ENCODE results near the gene ACSL4.
A peak's percentile ranks its signal among the peaks of the same experiment; 100 is the strongest.

ACSL4 gene

DNA sequence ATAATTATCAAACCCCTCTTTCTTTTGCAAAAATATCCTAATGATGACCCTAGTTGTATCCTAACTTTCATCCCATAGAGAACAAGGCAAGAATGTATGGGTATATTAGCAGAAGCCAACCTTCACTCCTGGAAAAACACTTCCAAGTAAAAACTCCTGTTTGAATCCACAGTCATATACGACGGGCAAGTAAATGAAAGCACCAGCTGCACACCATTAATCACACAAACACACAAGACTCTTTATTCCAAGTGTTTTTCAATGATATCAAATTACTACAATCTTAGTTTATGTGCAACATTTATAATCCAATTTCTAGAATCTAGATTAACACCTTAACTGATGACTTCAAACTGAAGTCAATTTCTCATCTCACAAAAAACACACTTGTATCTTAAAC, 22.9 kb downstream of the ACSL4 start:
- H3K4me3 Mint-ChIP-seq = no peak overlapping the region
- H3K27me3 Mint-ChIP-seq = no peaks in the 10 kb centered on the region
- no peaks in the 10 kb centered on the region for H3K36me3 Mint-ChIP-seq
- H3K4me1 Mint-ChIP-seq = peaks cover 18 to 30% of the 10 kb centered on the region in 2 donors
- DNase-seq = no peak
- no peak overlapping the region for H3K27ac Mint-ChIP-seq
- no peaks in the 10 kb centered on the region for H3K9me3 Mint-ChIP-seq
- ATAC-seq (replicated peaks) = no peak

- no peaks in the 10 kb centered on the region for H3K9me3 Mint-ChIP-seq
- H3K27me3 Mint-ChIP-seq = no peaks in the 10 kb centered on the region
- H3K27ac Mint-ChIP-seq = peak overlapping the region; percentile 75
- no peak for DNase-seq
- H3K36me3 Mint-ChIP-seq = peaks cover 0 to 3% of the 10 kb centered on the region in 2 donors
- ATAC-seq (replicated peaks) = peak; percentile 82
- peaks cover 25 to 39% of the 10 kb centered on the region in 2 donors for H3K4me1 Mint-ChIP-seq
- H3K4me3 Mint-ChIP-seq = peak overlapping the region; percentile 49 to 54
These were observed 23.9 kb downstream of the ACSL4 start for GRCh38 chrX:109709129-109709631.

- Mint-ChIP-seq H3K4me3 (peak overlapping the region; percentile 5 to 64), H3K36me3 (peaks cover 0 to 3% of the 10 kb centered on the region in 2 donors), H3K4me1 (peaks cover 17 to 29% of the 10 kb centered on the region in 2 donors), H3K27ac (peak overlapping the region; percentile 47), H3K27me3 (no peaks in the 10 kb centered on the region), H3K9me3 (no peaks in the 10 kb centered on the region)
- DNase-seq (no peak), ATAC-seq (replicated peaks) (no peak)
These were observed 25.3 kb downstream of the ACSL4 start for GRCh38 chrX:109707720-109708119.

DNA sequence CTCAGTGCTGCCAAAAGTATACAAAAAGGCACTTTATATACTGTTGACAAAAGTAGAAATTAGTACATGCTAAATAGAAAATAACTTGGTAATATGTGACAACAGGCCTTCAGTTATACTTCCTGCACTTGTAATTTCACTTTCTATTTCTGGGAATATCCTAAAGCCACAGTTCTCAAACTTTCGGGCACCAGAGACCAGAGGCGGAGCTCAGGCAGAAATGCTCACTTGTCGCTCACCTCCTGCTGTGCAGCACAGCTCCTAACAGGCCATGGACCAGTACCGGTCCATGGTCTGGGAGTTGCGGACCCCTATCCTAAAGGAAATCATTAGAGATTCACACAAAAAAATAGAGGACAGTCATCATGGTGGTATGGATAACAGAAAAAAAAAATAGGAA, 25.7 kb downstream of the ACSL4 start:
- no peak overlapping the region for H3K27ac Mint-ChIP-seq
- no peaks in the 10 kb centered on the region for H3K9me3 Mint-ChIP-seq
- H3K4me1 Mint-ChIP-seq = peaks cover 14 to 25% of the 10 kb centered on the region in 2 donors
- H3K27me3 Mint-ChIP-seq = no peaks in the 10 kb centered on the region
- H3K4me3 Mint-ChIP-seq = peak overlapping the region; percentile 5 to 64
- no peak for ATAC-seq (replicated peaks)
- DNase-seq = no peak
- peaks cover under 1 to 3% of the 10 kb centered on the region in 2 donors for H3K36me3 Mint-ChIP-seq

GRCh38 chrX:109704563-109704962, 28.5 kb downstream of the ACSL4 start:
- H3K27ac Mint-ChIP-seq = peak overlapping the region; percentile 10
- H3K36me3 Mint-ChIP-seq = peaks cover 3 to 4% of the 10 kb centered on the region in 2 donors

DNA sequence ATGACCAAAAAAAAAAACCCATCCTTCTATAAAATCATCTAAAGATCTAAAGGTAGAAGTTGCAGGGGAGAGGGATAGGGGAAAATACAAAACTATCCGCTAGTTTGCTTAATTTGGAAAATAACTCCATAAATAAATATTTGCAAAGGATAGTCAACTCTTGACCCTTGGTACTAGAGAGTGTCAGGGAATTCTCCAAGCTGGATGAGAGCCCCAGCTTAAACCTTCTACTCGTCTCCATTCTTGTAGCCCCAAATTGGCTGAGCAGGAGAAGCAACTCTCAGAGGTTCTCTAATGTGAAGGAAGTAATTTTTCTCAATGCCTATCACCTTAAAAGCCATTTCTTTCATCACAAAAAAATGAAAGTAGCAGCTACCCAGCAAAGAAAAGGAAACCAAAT, 35.2 kb downstream of the ACSL4 start:
- DNase-seq = no peak
- H3K4me1 Mint-ChIP-seq = peaks cover 0 to 4% of the 10 kb centered on the region in 2 donors

More at GRCh38 chrX:109704563-109704962, 28.5 kb downstream of the ACSL4 start:
- Mint-ChIP-seq H3K4me1 (peaks cover 13 to 18% of the 10 kb centered on the region in 2 donors), H3K9me3 (no peaks in the 10 kb centered on the region), H3K4me3 (no peak overlapping the region), H3K27me3 (no peaks in the 10 kb centered on the region)
- DNase-seq = no peak
- peak; percentile 41 to 57 for ATAC-seq (replicated peaks)

GRCh38 chrX:109696146-109696740, 36.8 kb downstream of the ACSL4 start:
- ATAC-seq (replicated peaks) (no peak), DNase-seq (no peak)
- Mint-ChIP-seq H3K36me3 (peaks cover 0 to 4% of the 10 kb centered on the region in 2 donors), H3K4me1 (peaks cover 0 to 4% of the 10 kb centered on the region in 2 donors), H3K27me3 (no peaks in the 10 kb centered on the region), H3K4me3 (no peak overlapping the region), H3K9me3 (no peaks in the 10 kb centered on the region), H3K27ac (no peak overlapping the region)

More for the DNA sequence above, 35.2 kb downstream of the ACSL4 start:
- H3K4me3 Mint-ChIP-seq = no peak overlapping the region
- H3K9me3 Mint-ChIP-seq = no peaks in the 10 kb centered on the region
- H3K27ac Mint-ChIP-seq = no peak overlapping the region
- H3K27me3 Mint-ChIP-seq = no peaks in the 10 kb centered on the region
- H3K36me3 Mint-ChIP-seq = peaks cover 0 to 8% of the 10 kb centered on the region in 2 donors
- ATAC-seq (replicated peaks) = no peak

GRCh38 chrX:109695637-109696036, 37.4 kb downstream of the ACSL4 start:
- no peaks in the 10 kb centered on the region for H3K27me3 Mint-ChIP-seq
- H3K4me1 Mint-ChIP-seq = peaks cover 0 to 4% of the 10 kb centered on the region in 2 donors
- ATAC-seq (replicated peaks) = no peak
- H3K9me3 Mint-ChIP-seq = no peaks in the 10 kb centered on the region
- peaks cover 0 to 4% of the 10 kb centered on the region in 2 donors for H3K36me3 Mint-ChIP-seq
- H3K4me3 Mint-ChIP-seq = no peak overlapping the region
- H3K27ac Mint-ChIP-seq = no peak overlapping the region
- no peak for DNase-seq

DNA sequence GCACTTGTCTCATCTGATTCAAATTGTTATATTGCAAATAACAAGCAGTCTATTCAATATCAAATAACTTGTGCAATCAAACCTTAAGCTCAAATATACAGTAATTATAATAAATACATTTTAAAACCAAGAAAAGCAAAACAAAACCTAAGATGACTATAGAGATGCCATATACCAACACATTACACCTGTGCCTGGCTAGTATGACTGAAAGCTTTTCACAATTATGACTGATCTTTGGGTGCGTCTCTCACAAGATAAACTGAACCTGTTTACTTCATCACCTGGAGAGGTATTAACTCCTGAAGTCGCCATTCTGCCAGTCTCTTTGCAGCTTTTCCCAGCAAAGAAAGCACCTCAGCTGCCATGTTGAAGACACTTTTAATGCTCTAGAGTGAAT, 41.3 kb downstream of the ACSL4 start:
- Mint-ChIP-seq H3K27me3 (no peaks in the 10 kb centered on the region), H3K4me1 (peaks cover 0 to 4% of the 10 kb centered on the region in 2 donors), H3K36me3 (peaks cover 0 to 1% of the 10 kb centered on the region in 2 donors), H3K27ac (no peak overlapping the region), H3K9me3 (no peaks in the 10 kb centered on the region), H3K4me3 (no peak overlapping the region)
- ATAC-seq (replicated peaks) = no peak
- no peak for DNase-seq

DNA sequence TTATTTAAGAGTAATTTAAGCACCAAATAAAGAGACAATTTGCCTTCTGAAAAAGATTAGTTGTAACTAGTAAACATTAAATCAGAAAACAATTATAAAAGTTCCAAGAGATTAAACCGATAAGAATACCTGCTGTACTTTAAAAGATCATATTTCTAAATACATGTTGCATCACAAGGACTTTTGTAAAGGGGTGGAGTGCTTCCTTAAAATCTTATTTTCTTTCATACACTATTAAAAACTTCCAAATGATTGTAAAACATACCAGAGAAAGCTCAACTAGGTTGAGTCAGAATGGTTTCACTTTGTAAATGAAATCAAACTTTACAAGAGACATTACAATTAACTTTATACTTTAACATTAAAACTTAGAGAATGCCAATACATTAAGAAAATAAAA, 41.8 kb downstream of the ACSL4 start:
- no peaks in the 10 kb centered on the region for H3K9me3 Mint-ChIP-seq
- no peak overlapping the region for H3K27ac Mint-ChIP-seq
- DNase-seq (no peak), ATAC-seq (replicated peaks) (no peak)
- H3K4me1 Mint-ChIP-seq = peaks cover 0 to 2% of the 10 kb centered on the region in 2 donors
- no peak overlapping the region for H3K4me3 Mint-ChIP-seq
- H3K27me3 Mint-ChIP-seq = no peaks in the 10 kb centered on the region
- H3K36me3 Mint-ChIP-seq = no peaks in the 10 kb centered on the region

DNA sequence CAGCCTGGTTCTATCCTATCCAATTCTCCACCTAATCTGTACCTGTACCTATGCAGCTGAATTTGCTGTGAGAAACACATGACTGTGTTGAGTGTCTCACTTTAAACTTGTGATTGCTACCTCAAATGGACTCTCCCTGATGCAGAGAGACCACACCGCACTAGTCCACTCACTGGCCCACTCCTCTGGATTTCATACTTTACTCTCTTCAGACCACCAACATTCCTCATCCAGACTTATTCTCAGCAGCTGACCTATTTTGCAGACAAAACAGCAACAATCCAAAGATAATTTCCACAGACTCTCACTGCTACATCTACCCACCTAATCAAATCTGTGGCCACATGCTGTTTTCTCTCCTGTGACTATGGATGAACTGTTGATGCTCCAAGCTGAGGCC, 45.2 kb downstream of the ACSL4 start:
- ATAC-seq (replicated peaks) (no peak), DNase-seq (no peak)
- H3K27ac Mint-ChIP-seq = no peak overlapping the region
- no peak overlapping the region for H3K4me3 Mint-ChIP-seq
- H3K27me3 Mint-ChIP-seq = peaks cover 0 to 4% of the 10 kb centered on the region in 2 donors
- peaks cover 2 to 4% of the 10 kb centered on the region in 2 donors for H3K36me3 Mint-ChIP-seq
- H3K4me1 Mint-ChIP-seq = peaks cover 5 to 7% of the 10 kb centered on the region in 2 donors
- no peaks in the 10 kb centered on the region for H3K9me3 Mint-ChIP-seq

- H3K4me1 Mint-ChIP-seq = peaks cover 7% of the 10 kb centered on the region in 2 donors
- H3K9me3 Mint-ChIP-seq = no peaks in the 10 kb centered on the region
- peak overlapping the region; percentile 44 for H3K27ac Mint-ChIP-seq
- ATAC-seq (replicated peaks) = peak; percentile 67 to 93
- peaks cover 0 to 4% of the 10 kb centered on the region in 2 donors for H3K27me3 Mint-ChIP-seq
- no peak for DNase-seq
- no peak overlapping the region for H3K4me3 Mint-ChIP-seq
- H3K36me3 Mint-ChIP-seq = peaks cover 6 to 8% of the 10 kb centered on the region in 2 donors
These were observed 47.4 kb downstream of the ACSL4 start for GRCh38 chrX:109685656-109686078.

DNA sequence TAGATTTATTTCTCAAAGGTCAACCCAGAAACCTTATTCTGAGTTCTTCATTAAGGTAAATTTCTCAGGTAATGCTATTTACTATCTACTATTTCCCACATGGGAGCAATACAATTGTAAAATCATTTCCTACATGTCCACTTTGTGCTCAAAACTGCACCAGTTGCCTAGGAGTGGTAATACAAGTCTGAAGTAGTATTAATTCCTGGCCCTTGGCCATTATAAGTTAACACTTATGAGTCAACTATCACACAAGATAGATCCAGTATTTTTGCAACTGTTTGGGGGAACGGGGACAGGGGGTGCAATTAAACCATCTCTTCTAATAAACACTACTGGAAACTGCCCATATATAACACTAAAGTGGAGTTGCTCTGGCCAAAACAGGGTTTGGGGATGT, 48.9 kb downstream of the ACSL4 start:
- Mint-ChIP-seq H3K4me3 (no peak overlapping the region), H3K36me3 (peaks cover 6 to 8% of the 10 kb centered on the region in 2 donors), H3K27me3 (peaks cover 0 to 4% of the 10 kb centered on the region in 2 donors), H3K9me3 (no peaks in the 10 kb centered on the region), H3K27ac (no peak overlapping the region), H3K4me1 (peaks cover 7% of the 10 kb centered on the region in 2 donors)
- no peak for ATAC-seq (replicated peaks)
- no peak for DNase-seq

DNA sequence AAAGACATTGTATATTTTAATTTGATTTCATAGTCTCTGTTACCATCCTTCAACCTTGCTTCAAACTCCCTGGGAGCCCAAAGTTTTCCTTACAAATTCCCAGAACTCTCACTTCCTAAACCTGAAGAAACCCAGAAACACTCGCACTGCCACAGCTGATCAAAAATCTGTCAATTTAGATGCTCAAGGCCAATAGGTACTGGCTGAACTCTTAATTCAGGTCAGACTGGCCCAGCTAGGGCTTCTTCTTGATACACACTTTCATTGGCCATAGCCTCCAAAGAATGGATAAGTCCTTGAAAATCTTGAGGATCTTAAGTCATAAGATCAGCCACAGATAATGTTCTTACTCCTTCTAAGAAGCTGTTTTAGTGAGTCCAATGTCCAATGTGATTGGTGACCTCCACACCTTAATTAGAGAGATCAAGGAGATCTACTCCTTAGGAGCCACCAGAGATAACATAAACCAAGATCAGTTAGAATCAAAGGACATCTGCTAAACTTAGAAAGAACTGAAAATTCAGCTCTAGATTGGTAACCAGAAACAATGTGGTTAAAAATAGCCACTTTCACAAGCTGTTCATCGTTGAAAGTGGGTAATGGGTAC, 51.5 kb downstream of the ACSL4 start:
- Mint-ChIP-seq H3K4me3 (no peak overlapping the region), H3K36me3 (peaks cover 6 to 8% of the 10 kb centered on the region in 2 donors), H3K4me1 (peaks cover 7% of the 10 kb centered on the region in 2 donors), H3K9me3 (no peaks in the 10 kb centered on the region), H3K27ac (no peak overlapping the region), H3K27me3 (peaks cover 0 to 4% of the 10 kb centered on the region in 2 donors)
- ATAC-seq (replicated peaks) = no peak
- no peak for DNase-seq

DNA sequence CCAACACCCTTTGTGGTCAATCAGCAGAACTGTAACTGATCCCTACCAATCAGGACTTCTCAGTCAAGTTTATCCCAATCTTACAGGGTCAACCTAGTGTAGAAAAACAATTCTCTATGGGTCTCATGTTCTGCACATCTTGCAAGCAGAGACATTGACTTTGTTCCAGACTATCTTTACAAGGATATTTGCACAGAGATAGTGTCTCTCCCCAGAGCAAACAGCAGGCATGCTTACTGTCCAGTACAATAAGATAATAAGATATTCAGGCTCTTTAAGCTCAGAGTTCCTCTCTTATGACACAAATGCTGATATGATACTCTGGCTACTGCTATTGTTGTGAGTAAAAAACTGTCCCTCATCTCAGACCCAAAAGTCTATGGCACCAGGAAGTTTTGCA, 53.2 kb downstream of the ACSL4 start:
- Mint-ChIP-seq H3K36me3 (peaks cover 6 to 8% of the 10 kb centered on the region in 2 donors), H3K9me3 (no peaks in the 10 kb centered on the region), H3K27ac (no peak overlapping the region), H3K4me3 (no peak overlapping the region), H3K4me1 (peaks cover 4 to 7% of the 10 kb centered on the region in 2 donors), H3K27me3 (peaks cover 0 to 4% of the 10 kb centered on the region in 2 donors)
- no peak for DNase-seq
- no peak for ATAC-seq (replicated peaks)
